Measurements from ENCODE around the gene CCKAR. TPM values are rescaled to one million over a fixed set of nuclear protein-coding genes. Genes with fewer than 3 reads are reported as not detected.

Gene CCKAR
- total RNA-seq, 2 donors from 2014 or later = not detected

DNA sequence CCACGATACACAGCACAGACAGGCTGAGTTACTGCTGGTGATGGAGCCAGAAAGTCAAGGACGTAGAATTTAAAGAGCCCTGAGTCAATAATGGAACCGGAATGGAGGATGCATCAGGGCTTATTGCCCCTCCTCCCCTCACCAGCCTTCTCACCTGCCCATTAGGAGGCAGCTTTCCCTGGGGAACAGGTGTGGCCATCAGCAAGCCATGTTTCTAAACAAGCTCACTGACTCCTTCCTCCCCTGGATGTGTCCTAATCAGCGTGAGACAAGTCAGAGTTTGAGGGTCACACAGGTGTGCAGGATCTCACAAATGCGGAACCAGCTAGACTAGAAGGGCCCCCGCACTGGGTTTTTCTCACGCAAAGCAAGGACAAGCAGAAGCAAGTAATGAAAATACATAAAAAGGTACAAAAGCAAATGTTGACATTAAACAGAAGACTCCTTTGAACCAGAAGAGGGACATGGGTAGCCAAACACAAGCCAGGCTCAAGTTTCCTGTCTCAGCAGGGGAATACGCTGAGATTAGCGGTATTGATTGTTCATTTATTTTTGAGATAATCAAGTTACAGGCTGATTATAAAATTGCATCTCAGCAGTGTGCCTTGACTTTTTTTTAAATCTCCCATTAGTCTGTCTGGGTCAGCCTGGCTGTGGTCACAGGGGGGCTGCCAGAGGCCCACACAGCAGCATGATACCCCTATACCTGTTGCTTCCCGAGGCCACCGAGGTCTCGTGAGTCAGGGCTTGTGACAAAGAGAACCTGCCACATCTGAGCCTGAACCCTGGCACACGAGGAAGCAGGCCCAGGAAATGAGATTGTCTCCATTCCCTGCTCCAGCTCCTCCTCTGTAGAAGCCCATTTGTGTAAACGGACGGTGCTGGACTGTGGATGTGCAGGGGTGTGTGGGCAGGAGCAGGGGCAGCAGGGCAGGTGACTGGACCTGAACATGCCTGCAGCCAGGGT, 37.4 kb downstream of the CCKAR start:
- 37% methylated on average over 15 of the region's 15 CpGs for WGBS
- H3K36me3 ChIP-seq = no peaks in the 10 kb centered on the region
- H3K27me3 ChIP-seq (replicated peaks; ENCODE audit: insufficient read depth) = no peaks in the 10 kb centered on the region
- H3K4me1 ChIP-seq (replicated peaks) = no peaks in the 10 kb centered on the region
- intact Hi-C loops (cut with DNase I) = no loop called here
- H3K9me3 ChIP-seq = no peaks in the 10 kb centered on the region
- peak; percentile 35 for TF ChIP-seq POLR2AphosphoS5 (IDR thresholded peaks at IDR 0.05)
- TF ChIP-seq, protein P1, sequence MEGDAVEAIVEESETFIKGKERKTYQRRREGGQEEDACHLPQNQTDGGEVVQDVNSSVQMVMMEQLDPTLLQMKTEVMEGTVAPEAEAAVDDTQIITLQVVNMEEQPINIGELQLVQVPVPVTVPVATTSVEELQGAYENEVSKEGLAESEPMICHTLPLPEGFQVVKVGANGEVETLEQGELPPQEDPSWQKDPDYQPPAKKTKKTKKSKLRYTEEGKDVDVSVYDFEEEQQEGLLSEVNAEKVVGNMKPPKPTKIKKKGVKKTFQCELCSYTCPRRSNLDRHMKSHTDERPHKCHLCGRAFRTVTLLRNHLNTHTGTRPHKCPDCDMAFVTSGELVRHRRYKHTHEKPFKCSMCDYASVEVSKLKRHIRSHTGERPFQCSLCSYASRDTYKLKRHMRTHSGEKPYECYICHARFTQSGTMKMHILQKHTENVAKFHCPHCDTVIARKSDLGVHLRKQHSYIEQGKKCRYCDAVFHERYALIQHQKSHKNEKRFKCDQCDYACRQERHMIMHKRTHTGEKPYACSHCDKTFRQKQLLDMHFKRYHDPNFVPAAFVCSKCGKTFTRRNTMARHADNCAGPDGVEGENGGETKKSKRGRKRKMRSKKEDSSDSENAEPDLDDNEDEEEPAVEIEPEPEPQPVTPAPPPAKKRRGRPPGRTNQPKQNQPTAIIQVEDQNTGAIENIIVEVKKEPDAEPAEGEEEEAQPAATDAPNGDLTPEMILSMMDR (IDR thresholded peaks at IDR 0.05) = no peak
- no peak for TF ChIP-seq POLR2A (IDR thresholded peaks at IDR 0.05)
- H3K4me3 ChIP-seq = no peak overlapping the region
- peak overlapping the region; percentile 14 to 55 for H3K27ac ChIP-seq
- DNase-seq (ENCODE audit: low spot score) = peak; percentile 32

DNA sequence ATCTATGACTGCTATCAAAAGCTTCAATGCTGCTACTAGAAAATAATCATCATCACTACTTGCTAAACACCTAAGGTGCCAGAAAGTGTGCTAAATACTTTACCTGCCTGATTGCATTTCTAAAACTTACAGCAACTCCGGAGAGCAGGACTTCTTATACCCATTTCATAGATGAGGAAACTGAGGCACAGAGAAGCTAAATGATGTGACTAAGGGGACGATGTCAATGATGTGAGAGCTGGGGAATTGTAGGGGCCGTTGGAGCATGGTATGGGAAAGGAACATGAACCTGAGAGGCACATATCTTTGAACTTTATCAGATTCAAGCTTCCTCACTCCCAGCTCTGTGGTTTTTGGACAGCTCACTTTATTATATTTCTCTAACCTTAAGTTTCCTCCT, 38.7 kb downstream of the CCKAR start:
- intact Hi-C loops (cut with DNase I) = no loop called here

DNA sequence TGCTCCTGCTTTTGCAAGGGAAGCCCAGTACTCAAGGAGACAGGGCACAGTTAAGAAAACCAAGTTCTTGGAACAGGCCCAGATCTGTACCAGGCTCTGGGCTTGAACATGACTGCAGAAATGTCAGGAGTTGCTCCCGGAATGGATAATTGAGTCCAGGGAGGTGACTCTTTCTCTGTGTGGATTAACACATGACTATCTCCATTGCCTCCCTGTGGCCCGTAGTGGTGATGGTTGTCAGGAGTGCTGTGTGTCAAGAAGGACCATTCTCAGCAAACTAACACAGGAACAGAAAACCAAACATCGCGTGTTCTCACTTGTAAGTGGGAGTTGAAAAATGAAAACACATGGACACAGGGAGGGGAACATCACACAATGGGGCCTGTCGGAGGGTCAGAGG, 39.9 kb downstream of the CCKAR start:
- H3K36me3 ChIP-seq = no peaks in the 10 kb centered on the region
- TF ChIP-seq POLR2A (IDR thresholded peaks at IDR 0.05) = no peak
- H3K4me1 ChIP-seq (replicated peaks) = no peaks in the 10 kb centered on the region
- no peak for DNase-seq (ENCODE audit: low spot score)
- H3K27me3 ChIP-seq (replicated peaks; ENCODE audit: insufficient read depth) = no peaks in the 10 kb centered on the region
- H3K9me3 ChIP-seq = no peaks in the 10 kb centered on the region
- 77% methylated on average over 5 of the region's 5 CpGs for WGBS
- no peak overlapping the region for H3K4me3 ChIP-seq
- intact Hi-C loops (cut with DNase I) = no loop called here
- no peak overlapping the region for H3K27ac ChIP-seq

More for the DNA sequence above, 38.7 kb downstream of the CCKAR start:
- no peaks in the 10 kb centered on the region for H3K4me1 ChIP-seq (replicated peaks)
- 68% methylated on average over 3 of the region's 3 CpGs for WGBS
- H3K4me3 ChIP-seq = no peak overlapping the region
- no peaks in the 10 kb centered on the region for H3K27me3 ChIP-seq (replicated peaks; ENCODE audit: insufficient read depth)
- TF ChIP-seq POLR2AphosphoS5 (IDR thresholded peaks at IDR 0.05) = no peak
- peak overlapping the region in 1 of 2 donors; percentile 55 for H3K27ac ChIP-seq
- H3K36me3 ChIP-seq = no peaks in the 10 kb centered on the region
- DNase-seq (ENCODE audit: low spot score) = no peak
- no peaks in the 10 kb centered on the region for H3K9me3 ChIP-seq

DNA sequence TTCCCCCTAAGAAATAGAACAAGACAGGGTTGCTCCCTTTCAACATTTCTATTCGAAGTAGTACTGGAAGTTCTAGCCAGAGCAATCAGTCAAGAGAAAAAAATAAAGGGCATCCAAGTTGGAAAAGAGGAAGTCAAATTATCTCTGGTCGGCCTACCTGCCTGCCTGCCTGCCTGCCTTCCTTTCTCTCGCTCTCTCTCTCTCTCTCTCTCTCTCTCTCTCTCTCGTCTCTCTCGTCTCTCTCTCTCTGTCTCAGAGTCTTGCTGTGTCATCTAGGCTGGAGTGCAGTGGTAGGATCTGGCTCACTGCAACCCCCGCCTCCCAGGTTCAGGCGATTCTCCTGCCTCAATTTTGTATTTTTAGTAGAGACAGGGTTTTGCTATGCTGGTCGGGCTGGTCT, 42.9 kb downstream of the CCKAR start:
- no peaks in the 10 kb centered on the region for H3K36me3 ChIP-seq
- DNase-seq (ENCODE audit: low spot score) = no peak
- no peaks in the 10 kb centered on the region for H3K9me3 ChIP-seq
- WGBS = 88% methylated on average over 8 of the region's 8 CpGs
- no peaks in the 10 kb centered on the region for H3K4me1 ChIP-seq (replicated peaks)
- TF ChIP-seq POLR2AphosphoS5 (IDR thresholded peaks at IDR 0.05) (no peak), POLR2A (IDR thresholded peaks at IDR 0.05) (no peak)
- TF ChIP-seq, protein P1 (IDR thresholded peaks at IDR 0.05) = no peak
- no peak overlapping the region for H3K27ac ChIP-seq
- no peak overlapping the region for H3K4me3 ChIP-seq
- intact Hi-C loops (cut with DNase I) = no loop called here
- H3K27me3 ChIP-seq (replicated peaks; ENCODE audit: insufficient read depth) = no peaks in the 10 kb centered on the region

- H3K9me3 ChIP-seq = no peaks in the 10 kb centered on the region
- H3K4me1 ChIP-seq (replicated peaks) = no peaks in the 10 kb centered on the region
- no peaks in the 10 kb centered on the region for H3K36me3 ChIP-seq
- H3K27me3 ChIP-seq (replicated peaks; ENCODE audit: insufficient read depth) = no peaks in the 10 kb centered on the region
- no peak for DNase-seq (ENCODE audit: low spot score)
- H3K4me3 ChIP-seq = no peak overlapping the region
- intact Hi-C loops (cut with DNase I) = no loop called here
- TF ChIP-seq, protein P1 (IDR thresholded peaks at IDR 0.05) = no peak
- TF ChIP-seq POLR2A (IDR thresholded peaks at IDR 0.05) = no peak
- no peak for TF ChIP-seq POLR2AphosphoS5 (IDR thresholded peaks at IDR 0.05)
- WGBS = 96% methylated on average over 5 of the region's 5 CpGs
- H3K27ac ChIP-seq = no peak overlapping the region
Observed at GRCh38 chr4:26441771-26442170, 48.5 kb downstream of the CCKAR start.

DNA sequence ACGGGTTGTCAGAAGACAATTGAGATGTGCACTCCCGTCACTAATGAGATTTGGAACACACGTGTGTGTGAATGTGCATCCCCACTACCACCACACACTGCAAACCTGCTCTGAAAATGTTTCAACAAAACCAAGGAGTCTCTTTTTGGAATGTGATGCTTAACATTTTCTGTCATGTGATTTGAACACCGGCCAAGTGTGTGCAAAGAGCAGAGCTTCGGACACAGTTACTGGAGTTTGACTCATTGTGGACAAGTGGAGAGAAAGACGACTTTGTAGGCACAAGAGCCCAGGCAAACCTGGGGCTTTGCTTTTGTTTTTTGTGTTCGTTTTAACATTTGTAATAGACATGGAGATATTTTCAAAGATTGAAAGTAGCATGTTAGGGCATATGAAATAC, 49.2 kb downstream of the CCKAR start:
- Histone ChIP-seq H3K36me3 (no peaks in the 10 kb centered on the region), H3K4me1 (replicated peaks) (no peaks in the 10 kb centered on the region), H3K4me3 (no peak overlapping the region), H3K27ac (no peak overlapping the region), H3K9me3 (no peaks in the 10 kb centered on the region), H3K27me3 (replicated peaks; ENCODE audit: insufficient read depth) (no peaks in the 10 kb centered on the region)
- no peak for DNase-seq (ENCODE audit: low spot score)
- intact Hi-C loops (cut with DNase I) = no loop called here
- TF ChIP-seq, protein P1 (IDR thresholded peaks at IDR 0.05) = no peak
- TF ChIP-seq POLR2A (IDR thresholded peaks at IDR 0.05) (no peak), POLR2AphosphoS5 (IDR thresholded peaks at IDR 0.05) (no peak)
- WGBS = 47% methylated on average over 7 of the region's 7 CpGs

Data from prostate gland (tissue), 2 donors.